Measurements from ENCODE around the gene MAPK8IP3.

Gene MAPK8IP3

DNA sequence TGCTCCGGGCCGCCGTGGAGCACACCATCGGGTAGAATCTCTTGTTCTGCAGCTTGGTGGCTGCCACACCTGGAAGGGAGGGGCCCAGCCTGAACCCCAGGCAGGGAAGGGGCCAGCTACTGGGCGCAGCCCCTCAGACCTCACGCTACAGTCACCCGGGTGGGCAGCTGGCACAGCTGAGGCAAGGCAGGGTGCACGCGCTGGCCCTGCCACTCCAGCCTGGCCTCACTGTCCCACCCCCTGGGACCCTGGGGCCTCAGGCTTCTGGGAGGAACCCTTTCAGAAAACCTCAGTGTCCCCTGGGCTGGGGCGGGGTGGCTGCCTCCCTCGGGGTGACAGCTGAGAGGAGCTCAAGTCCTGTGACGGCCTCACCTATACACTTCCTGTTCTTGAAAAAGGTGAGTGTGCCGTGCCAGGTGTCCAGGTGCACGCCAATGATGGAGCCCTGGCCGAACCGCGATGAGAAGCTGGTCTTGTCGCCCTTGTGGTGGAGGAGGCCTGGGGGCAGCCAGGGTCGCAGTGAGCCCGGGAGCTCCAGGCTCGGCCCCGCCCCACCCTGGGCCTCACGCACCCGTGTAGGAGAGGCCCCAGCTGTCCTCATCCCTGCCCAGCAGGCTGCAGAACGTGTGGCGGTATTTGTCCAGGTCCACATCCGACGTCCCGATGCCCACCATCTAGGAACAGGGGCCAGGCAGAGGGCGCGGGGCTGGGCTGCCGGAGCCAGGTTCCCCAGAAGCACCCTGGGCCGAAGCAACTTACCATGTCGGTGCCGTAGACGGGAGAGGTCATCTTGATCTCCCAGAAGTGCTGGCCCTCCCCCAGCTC, 71.6 kb downstream of the MAPK8IP3 start:
- H4K20me1 ChIP-seq (ENCODE audit: insufficient read depth, low read length, poor library complexity, severe bottlenecking): peaks cover 12% of the 10 kb centered on the region
- no peak overlapping the region for H2AFZ ChIP-seq (ENCODE audit: low read length)
- H3K9ac ChIP-seq (ENCODE audit: low read depth, low read length, poor library complexity, severe bottlenecking): no peak overlapping the region
- no peaks in the 10 kb centered on the region for H3K4me1 ChIP-seq (ENCODE audit: insufficient read depth, low read length, poor library complexity, severe bottlenecking)
- H3K36me3 ChIP-seq (ENCODE audit: insufficient read depth, low read length): no peaks in the 10 kb centered on the region
- peaks cover 34% of the 10 kb centered on the region for H3K79me2 ChIP-seq (ENCODE audit: insufficient read depth, low read length)
- H3F3A ChIP-seq (ENCODE audit: low read depth): no peaks in the 10 kb centered on the region
- no peaks in the 10 kb centered on the region for H3K9me2 ChIP-seq (replicated peaks; ENCODE audit: low read depth, low read length)
- no peak overlapping the region for H3K4me3 ChIP-seq (ENCODE audit: low read length, poor library complexity, severe bottlenecking)
- no peaks in the 10 kb centered on the region for H3K27me3 ChIP-seq (ENCODE audit: insufficient read depth, low read length, poor library complexity, severe bottlenecking)
- no peak overlapping the region for H3K4me2 ChIP-seq (ENCODE audit: low read depth, low read length, poor library complexity, severe bottlenecking)
- H3K9me3 ChIP-seq (ENCODE audit: insufficient read depth, low read depth, low read length): no peaks in the 10 kb centered on the region
- TF ChIP-seq, protein P1, sequence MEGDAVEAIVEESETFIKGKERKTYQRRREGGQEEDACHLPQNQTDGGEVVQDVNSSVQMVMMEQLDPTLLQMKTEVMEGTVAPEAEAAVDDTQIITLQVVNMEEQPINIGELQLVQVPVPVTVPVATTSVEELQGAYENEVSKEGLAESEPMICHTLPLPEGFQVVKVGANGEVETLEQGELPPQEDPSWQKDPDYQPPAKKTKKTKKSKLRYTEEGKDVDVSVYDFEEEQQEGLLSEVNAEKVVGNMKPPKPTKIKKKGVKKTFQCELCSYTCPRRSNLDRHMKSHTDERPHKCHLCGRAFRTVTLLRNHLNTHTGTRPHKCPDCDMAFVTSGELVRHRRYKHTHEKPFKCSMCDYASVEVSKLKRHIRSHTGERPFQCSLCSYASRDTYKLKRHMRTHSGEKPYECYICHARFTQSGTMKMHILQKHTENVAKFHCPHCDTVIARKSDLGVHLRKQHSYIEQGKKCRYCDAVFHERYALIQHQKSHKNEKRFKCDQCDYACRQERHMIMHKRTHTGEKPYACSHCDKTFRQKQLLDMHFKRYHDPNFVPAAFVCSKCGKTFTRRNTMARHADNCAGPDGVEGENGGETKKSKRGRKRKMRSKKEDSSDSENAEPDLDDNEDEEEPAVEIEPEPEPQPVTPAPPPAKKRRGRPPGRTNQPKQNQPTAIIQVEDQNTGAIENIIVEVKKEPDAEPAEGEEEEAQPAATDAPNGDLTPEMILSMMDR (conservative IDR thresholded peaks at IDR 0.05; ENCODE audit: low read length): no peak
- no peak for TF ChIP-seq EZH2phosphoT487 (IDR thresholded peaks at IDR 0.05; ENCODE audit: borderline replicate concordance)

DNA sequence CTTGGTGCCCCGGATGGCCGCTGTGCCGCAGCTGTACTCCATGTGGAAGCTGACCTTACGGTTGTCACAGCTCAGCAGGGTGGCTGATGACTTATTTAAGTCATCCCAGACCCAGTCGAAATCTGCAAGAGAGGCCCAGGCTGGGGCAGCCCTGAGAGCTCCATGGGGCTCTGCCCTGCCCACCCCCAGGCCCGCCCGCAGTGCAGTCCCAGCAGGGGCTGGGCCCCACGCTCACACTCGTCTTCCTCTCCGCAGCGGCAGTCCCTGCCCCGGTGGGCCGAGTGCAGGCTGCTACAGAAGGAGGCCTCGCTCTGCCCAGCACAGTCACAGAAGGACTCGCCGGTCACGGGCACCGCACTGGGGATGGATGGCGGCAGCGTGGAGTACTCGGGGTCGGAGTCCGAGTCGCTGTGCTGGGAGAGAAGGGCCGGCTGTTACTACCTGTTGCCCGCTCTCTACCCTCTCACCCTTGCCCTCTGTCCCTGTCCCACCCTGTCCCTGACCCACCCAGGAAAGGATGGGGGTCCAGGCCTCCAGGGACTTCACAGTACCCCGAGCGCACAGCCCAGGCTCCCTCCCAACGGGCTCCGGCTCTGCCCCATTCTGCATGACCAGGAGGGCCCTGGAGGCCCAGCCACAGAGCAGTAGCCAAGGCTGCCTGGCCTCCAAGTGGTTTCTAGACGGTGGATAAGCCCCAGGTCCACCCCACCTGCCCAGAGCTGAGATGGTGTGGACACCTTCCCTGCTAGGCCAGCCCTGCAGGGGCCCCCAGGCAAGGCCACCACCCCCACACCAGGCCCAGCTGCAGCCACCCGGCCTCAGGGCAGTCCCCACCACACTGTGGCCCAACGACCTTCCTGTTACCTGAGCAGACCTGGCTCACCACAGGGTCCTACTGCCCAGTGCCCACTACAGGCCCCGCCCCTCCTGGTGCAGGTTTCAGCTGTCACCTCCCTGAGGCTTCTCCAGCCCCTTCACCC, 72.5 kb downstream of the MAPK8IP3 start:
- no peak overlapping the region for H3K9ac ChIP-seq (ENCODE audit: low read depth, low read length, poor library complexity, severe bottlenecking)

DNA sequence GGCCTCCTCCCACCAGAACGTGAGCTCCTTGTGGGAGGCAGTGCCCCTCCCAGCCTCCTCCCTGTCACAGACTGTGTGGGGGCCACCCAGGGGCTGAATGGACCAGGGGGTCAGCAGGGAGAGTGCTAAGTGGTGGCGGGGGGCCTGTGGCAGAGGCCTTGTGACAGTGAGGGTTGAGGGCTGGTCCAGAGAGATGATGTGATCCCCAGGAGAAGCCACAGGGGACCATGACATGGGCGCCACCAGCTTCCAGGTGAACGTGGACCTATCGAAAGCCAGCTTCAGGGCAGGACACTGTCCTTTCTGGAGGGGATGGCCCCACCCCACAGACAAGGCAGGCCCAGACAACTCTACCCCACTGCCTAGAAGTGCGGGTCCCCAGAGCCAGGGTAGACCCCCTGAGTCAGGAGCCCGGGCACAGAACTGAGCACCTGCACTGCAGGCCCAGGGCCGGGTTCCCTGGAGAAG, 73.3 kb downstream of the MAPK8IP3 start:
- no peak overlapping the region for H3K9ac ChIP-seq (ENCODE audit: low read depth, low read length, poor library complexity, severe bottlenecking)
- no peaks in the 10 kb centered on the region for H3K4me1 ChIP-seq (ENCODE audit: insufficient read depth, low read length, poor library complexity, severe bottlenecking)
- H2AFZ ChIP-seq (ENCODE audit: low read length): no peak overlapping the region
- no peaks in the 10 kb centered on the region for H3K36me3 ChIP-seq (ENCODE audit: insufficient read depth, low read length)
- H3K9me3 ChIP-seq (ENCODE audit: insufficient read depth, low read depth, low read length): no peaks in the 10 kb centered on the region
- H3K9me2 ChIP-seq (replicated peaks; ENCODE audit: low read depth, low read length): no peaks in the 10 kb centered on the region
- H3F3A ChIP-seq (ENCODE audit: low read depth): no peaks in the 10 kb centered on the region
- TF ChIP-seq, protein P1 (conservative IDR thresholded peaks at IDR 0.05; ENCODE audit: low read length): no peak
- TF ChIP-seq EZH2phosphoT487 (IDR thresholded peaks at IDR 0.05; ENCODE audit: borderline replicate concordance): no peak
- peaks cover 7% of the 10 kb centered on the region for H4K20me1 ChIP-seq (ENCODE audit: insufficient read depth, low read length, poor library complexity, severe bottlenecking)
- no peaks in the 10 kb centered on the region for H3K27me3 ChIP-seq (ENCODE audit: insufficient read depth, low read length, poor library complexity, severe bottlenecking)
- no peak overlapping the region for H3K4me2 ChIP-seq (ENCODE audit: low read depth, low read length, poor library complexity, severe bottlenecking)
- peaks cover 40% of the 10 kb centered on the region for H3K79me2 ChIP-seq (ENCODE audit: insufficient read depth, low read length)
- H3K4me3 ChIP-seq (ENCODE audit: low read length, poor library complexity, severe bottlenecking): no peak overlapping the region

More for the DNA sequence above, 72.5 kb downstream of the MAPK8IP3 start:
- no peaks in the 10 kb centered on the region for H3K27me3 ChIP-seq (ENCODE audit: insufficient read depth, low read length, poor library complexity, severe bottlenecking)
- no peak overlapping the region for H3K4me2 ChIP-seq (ENCODE audit: low read depth, low read length, poor library complexity, severe bottlenecking)
- no peaks in the 10 kb centered on the region for H3K9me3 ChIP-seq (ENCODE audit: insufficient read depth, low read depth, low read length)
- H4K20me1 ChIP-seq (ENCODE audit: insufficient read depth, low read length, poor library complexity, severe bottlenecking): peaks cover 12% of the 10 kb centered on the region
- TF ChIP-seq, protein P1 (conservative IDR thresholded peaks at IDR 0.05; ENCODE audit: low read length): no peak
- TF ChIP-seq EZH2phosphoT487 (IDR thresholded peaks at IDR 0.05; ENCODE audit: borderline replicate concordance): no peak
- no peaks in the 10 kb centered on the region for H3K9me2 ChIP-seq (replicated peaks; ENCODE audit: low read depth, low read length)
- no peak overlapping the region for H3K4me3 ChIP-seq (ENCODE audit: low read length, poor library complexity, severe bottlenecking)
- H3F3A ChIP-seq (ENCODE audit: low read depth): no peaks in the 10 kb centered on the region
- H3K79me2 ChIP-seq (ENCODE audit: insufficient read depth, low read length): peaks cover 38% of the 10 kb centered on the region
- no peak overlapping the region for H2AFZ ChIP-seq (ENCODE audit: low read length)
- H3K4me1 ChIP-seq (ENCODE audit: insufficient read depth, low read length, poor library complexity, severe bottlenecking): no peaks in the 10 kb centered on the region
- no peaks in the 10 kb centered on the region for H3K36me3 ChIP-seq (ENCODE audit: insufficient read depth, low read length)

All from Loucy (cell line).